ENCODE data around the gene USP34. TPM values are rescaled to one million over a fixed set of nuclear protein-coding genes. Genes with fewer than 3 reads are reported as not detected.

USP34 gene
- total and polyA plus RNA-seq, 4 donors, result 13.4 to 82.7 (median 51.1) TPM

DNA sequence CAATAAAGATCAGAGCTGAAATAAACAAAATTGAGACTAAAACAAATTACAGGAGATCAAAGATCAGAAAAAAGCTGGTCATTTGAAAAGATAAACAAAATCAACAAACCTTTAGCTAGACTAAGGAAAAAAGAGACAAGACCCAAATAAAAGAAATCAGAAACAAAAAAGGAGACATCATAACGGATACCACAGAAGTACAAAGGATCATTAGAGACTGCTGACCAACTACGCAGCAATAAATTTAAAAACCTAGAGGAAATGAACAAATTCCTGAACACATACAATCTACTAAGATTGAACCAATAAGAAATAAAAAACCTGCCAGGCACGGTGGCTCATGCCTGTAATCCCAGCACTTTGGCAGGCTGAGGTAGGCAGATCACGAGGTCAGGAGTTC lies 33.7 kb downstream of the USP34 start (continued):
- TF ChIP-seq TAF1 (conservative IDR thresholded peaks at IDR 0.05) (no peak), RXRA (IDR thresholded peaks at IDR 0.05) (no peak), EGR1 (IDR thresholded peaks at IDR 0.05; ENCODE audit: low read depth in 2 of 2) (no peak)

DNA sequence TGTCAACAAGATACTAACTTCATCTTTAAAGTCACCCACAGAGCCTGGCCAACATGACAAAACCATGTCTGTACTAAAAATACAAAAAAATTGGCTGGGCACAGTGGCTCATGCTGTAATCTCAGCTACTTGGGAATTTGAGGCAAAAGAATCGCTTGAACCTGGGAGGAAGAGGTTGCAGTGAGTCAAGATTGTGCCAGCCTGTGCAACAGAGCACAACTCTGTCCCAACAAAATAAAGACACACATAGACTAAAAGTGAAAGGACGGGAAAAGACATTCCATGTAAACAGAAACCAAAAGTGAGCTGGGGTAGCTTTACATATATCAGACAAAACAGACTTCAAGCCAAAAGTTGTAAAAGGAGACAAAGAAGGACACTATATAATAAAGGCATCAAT lies 34.8 kb downstream of the USP34 start:
- peak overlapping the region; percentile 1 to 41 for H3K9ac ChIP-seq (ENCODE audit: low read depth in 1 of 2, low read length in 2 of 2)
- no peaks in the 10 kb centered on the region for H3K9me3 ChIP-seq (ENCODE audit: control insufficient read depth in 4 of 4, low read length in 3 of 4)

More for the DNA sequence above, 34.8 kb downstream of the USP34 start:
- 12% methylated on average over 2 of the region's 2 CpGs for WGBS
- Histone ChIP-seq H3K36me3 (ENCODE audit: control insufficient read depth in 4 of 4, insufficient read depth in 3 of 4, low read depth in 1 of 4, low read length in 3 of 4) (no peaks in the 10 kb centered on the region), H3K27me3 (ENCODE audit: control insufficient read depth in 4 of 4, insufficient read depth in 4 of 4, low read length in 3 of 4) (no peaks in the 10 kb centered on the region), H3K4me3 (ENCODE audit: low read depth in 1 of 3, low read length in 3 of 3) (peak overlapping the region; percentile 30 to 53 (median 50)), H3K27ac (ENCODE audit: low read depth in 1 of 2, low read length in 2 of 2) (peak overlapping the region; percentile 64 to 80), H3K4me1 (ENCODE audit: control insufficient read depth in 4 of 4, insufficient read depth in 4 of 4, low read length in 3 of 4) (peaks cover 11 to 41% (median 22%) of the 10 kb centered on the region in 4 donors)
- TF ChIP-seq HNF4A (conservative IDR thresholded peaks at IDR 0.05) (peak; percentile 19 to 35), YY1 (IDR thresholded peaks at IDR 0.05) (no peak), RXRA (IDR thresholded peaks at IDR 0.05) (peak in 1 of 2 donors; percentile 16), NR2F2 (IDR thresholded peaks at IDR 0.05) (no peak), JUND (IDR thresholded peaks at IDR 0.05) (no peak), SP1 (IDR thresholded peaks at IDR 0.05) (peak; percentile 21), RAD21 (IDR thresholded peaks at IDR 0.05) (peak in 1 of 2 donors; percentile 22), HNF4G (IDR thresholded peaks at IDR 0.05) (no peak), EGR1 (IDR thresholded peaks at IDR 0.05; ENCODE audit: low read depth in 2 of 2) (no peak)
- TF ChIP-seq, protein P1, sequence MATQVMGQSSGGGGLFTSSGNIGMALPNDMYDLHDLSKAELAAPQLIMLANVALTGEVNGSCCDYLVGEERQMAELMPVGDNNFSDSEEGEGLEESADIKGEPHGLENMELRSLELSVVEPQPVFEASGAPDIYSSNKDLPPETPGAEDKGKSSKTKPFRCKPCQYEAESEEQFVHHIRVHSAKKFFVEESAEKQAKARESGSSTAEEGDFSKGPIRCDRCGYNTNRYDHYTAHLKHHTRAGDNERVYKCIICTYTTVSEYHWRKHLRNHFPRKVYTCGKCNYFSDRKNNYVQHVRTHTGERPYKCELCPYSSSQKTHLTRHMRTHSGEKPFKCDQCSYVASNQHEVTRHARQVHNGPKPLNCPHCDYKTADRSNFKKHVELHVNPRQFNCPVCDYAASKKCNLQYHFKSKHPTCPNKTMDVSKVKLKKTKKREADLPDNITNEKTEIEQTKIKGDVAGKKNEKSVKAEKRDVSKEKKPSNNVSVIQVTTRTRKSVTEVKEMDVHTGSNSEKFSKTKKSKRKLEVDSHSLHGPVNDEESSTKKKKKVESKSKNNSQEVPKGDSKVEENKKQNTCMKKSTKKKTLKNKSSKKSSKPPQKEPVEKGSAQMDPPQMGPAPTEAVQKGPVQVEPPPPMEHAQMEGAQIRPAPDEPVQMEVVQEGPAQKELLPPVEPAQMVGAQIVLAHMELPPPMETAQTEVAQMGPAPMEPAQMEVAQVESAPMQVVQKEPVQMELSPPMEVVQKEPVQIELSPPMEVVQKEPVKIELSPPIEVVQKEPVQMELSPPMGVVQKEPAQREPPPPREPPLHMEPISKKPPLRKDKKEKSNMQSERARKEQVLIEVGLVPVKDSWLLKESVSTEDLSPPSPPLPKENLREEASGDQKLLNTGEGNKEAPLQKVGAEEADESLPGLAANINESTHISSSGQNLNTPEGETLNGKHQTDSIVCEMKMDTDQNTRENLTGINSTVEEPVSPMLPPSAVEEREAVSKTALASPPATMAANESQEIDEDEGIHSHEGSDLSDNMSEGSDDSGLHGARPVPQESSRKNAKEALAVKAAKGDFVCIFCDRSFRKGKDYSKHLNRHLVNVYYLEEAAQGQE (IDR thresholded peaks at IDR 0.05), result no peak
- TF ChIP-seq, protein P2, sequence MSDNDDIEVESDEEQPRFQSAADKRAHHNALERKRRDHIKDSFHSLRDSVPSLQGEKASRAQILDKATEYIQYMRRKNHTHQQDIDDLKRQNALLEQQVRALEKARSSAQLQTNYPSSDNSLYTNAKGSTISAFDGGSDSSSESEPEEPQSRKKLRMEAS (IDR thresholded peaks at IDR 0.05), result no peak
- TF ChIP-seq, protein P3, sequence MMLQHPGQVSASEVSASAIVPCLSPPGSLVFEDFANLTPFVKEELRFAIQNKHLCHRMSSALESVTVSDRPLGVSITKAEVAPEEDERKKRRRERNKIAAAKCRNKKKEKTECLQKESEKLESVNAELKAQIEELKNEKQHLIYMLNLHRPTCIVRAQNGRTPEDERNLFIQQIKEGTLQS (IDR thresholded peaks at IDR 0.05), result peak; percentile 42
- TF ChIP-seq, protein P4, sequence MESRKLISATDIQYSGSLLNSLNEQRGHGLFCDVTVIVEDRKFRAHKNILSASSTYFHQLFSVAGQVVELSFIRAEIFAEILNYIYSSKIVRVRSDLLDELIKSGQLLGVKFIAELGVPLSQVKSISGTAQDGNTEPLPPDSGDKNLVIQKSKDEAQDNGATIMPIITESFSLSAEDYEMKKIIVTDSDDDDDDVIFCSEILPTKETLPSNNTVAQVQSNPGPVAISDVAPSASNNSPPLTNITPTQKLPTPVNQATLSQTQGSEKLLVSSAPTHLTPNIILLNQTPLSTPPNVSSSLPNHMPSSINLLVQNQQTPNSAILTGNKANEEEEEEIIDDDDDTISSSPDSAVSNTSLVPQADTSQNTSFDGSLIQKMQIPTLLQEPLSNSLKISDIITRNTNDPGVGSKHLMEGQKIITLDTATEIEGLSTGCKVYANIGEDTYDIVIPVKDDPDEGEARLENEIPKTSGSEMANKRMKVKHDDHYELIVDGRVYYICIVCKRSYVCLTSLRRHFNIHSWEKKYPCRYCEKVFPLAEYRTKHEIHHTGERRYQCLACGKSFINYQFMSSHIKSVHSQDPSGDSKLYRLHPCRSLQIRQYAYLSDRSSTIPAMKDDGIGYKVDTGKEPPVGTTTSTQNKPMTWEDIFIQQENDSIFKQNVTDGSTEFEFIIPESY (IDR thresholded peaks at IDR 0.05), result no peak
- TF ChIP-seq, protein P5, sequence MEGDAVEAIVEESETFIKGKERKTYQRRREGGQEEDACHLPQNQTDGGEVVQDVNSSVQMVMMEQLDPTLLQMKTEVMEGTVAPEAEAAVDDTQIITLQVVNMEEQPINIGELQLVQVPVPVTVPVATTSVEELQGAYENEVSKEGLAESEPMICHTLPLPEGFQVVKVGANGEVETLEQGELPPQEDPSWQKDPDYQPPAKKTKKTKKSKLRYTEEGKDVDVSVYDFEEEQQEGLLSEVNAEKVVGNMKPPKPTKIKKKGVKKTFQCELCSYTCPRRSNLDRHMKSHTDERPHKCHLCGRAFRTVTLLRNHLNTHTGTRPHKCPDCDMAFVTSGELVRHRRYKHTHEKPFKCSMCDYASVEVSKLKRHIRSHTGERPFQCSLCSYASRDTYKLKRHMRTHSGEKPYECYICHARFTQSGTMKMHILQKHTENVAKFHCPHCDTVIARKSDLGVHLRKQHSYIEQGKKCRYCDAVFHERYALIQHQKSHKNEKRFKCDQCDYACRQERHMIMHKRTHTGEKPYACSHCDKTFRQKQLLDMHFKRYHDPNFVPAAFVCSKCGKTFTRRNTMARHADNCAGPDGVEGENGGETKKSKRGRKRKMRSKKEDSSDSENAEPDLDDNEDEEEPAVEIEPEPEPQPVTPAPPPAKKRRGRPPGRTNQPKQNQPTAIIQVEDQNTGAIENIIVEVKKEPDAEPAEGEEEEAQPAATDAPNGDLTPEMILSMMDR (IDR thresholded peaks at IDR 0.05; ENCODE audit: low read depth, low read length, missing input control), result no peak
- no peak for DNase-seq (ENCODE audit: low spot score)

Measured in liver (tissue), 9 donors.